K562 (cell line): ENCODE measurements around the gene NLK. TPM values are rescaled to one million over a fixed set of nuclear protein-coding genes. Genes with fewer than 3 reads are reported as not detected.

ENCODE experiments used
- ATAC-seq: fragments of 200-7000 bp; cut with Tn5 transposase; 3 replicates; pipeline ENCODE4 v1.9.1; 2020; ENCODE audit warnings: moderate library complexity
- BruUV-seq: library from RNA; stranded (reverse); fragments of 400-500 nt; replicated peaks from 2 replicates; lab custom pipeline; 2021; lab: Mats Ljungman, UMichigan
- CTCF ChIA-PET: fragments of 300-600 bp; formaldehyde crosslinking; extraction: SDS; loops from one replicate; lab custom pipeline; 2021; ENCODE audit warnings: low intra/inter-chr PET ratio; lab: Yijun Ruan, JAX
- POLR2A ChIA-PET: fragments of 300-600, 350-650 bp; sonication (Branson Sonifier 250); formaldehyde crosslinking; extraction: SDS; loops from one replicate; lab custom pipeline; 2021; ENCODE audit warnings: antibody characterized with exemption, inconsistent platforms; lab: Yijun Ruan, JAX
- DNase-seq, 4 experiments: peaks; one replicate each; pipeline versions ENCODE4 v3.0.0 to v3.0.0-alpha.2; 2011 to 2018; ENCODE audit warnings: low spot score in 3 of 4, mixed read lengths in 3 of 4; ENCODE audit errors: extremely low read depth in 1 of 4
- FAIRE-seq: peaks from 2 replicates; lab custom pipeline; 2011; peaks lifted over from hg19 to GRCh38; lab: Jason Lieb, UNC
- H2AFZ ChIP-seq: 2 replicates; pipeline ENCODE4 v1.6.0; 2011; ENCODE audit warnings: low read depth, low read length, control low read depth, inconsistent platforms
- H3K27ac ChIP-seq: fragments of 200-600 bp; 3 replicates; pipeline ENCODE4 v1.8.0; 2011; ENCODE audit warnings: low read depth, mild to moderate bottlenecking, control low read depth, inconsistent platforms, low read length, moderate library complexity, mixed read lengths; ENCODE audit errors: extremely low read depth
- H3K27me3 ChIP-seq, 2 experiments: fragments of 300-600 bp in 1 of 2; 2 replicates in 1 of 2; 3 replicates in 1 of 2; pipeline versions ENCODE4 v1.6.0 to v1.8.0; 2011; ENCODE audit warnings: inconsistent platforms in 2 of 2, low read length in 2 of 2, mild to moderate bottlenecking in 1 of 2, mixed read lengths in 1 of 2, moderate library complexity in 1 of 2; ENCODE audit not compliant: control insufficient read depth in 2 of 2, insufficient read depth in 2 of 2
- H3K36me3 ChIP-seq: fragments of 300-600 bp; 3 replicates; pipeline ENCODE4 v1.8.0; 2011; ENCODE audit warnings: mild to moderate bottlenecking, low read length, inconsistent platforms; ENCODE audit not compliant: control insufficient read depth, insufficient read depth
- H3K4me1 ChIP-seq, 2 experiments: fragments of 200-600 bp in 1 of 2; replicated peaks in 1 of 2; 2 replicates in 1 of 2; 3 replicates in 1 of 2; pipeline versions ENCODE4 v1.5.1 to v1.8.0; 2011; ENCODE audit warnings: inconsistent platforms in 2 of 2, low read length in 2 of 2, mild to moderate bottlenecking in 1 of 2, mixed read lengths in 1 of 2, moderate library complexity in 1 of 2; ENCODE audit not compliant: control insufficient read depth in 2 of 2, insufficient read depth in 2 of 2
- H3K4me2 ChIP-seq: 2 replicates; pipeline ENCODE4 v1.6.1; 2011; ENCODE audit warnings: low read length, control low read depth, inconsistent platforms, mixed read lengths; ENCODE audit not compliant: insufficient read depth
- H3K4me3 ChIP-seq: fragments of 200-600 bp; sonication (generic), shearing (Covaris generic); 2 replicates; pipeline ENCODE4 v1.5.1; 2016; ENCODE audit warnings: control low read depth, inconsistent platforms
- H3K79me2 ChIP-seq: fragments of 200-600 bp; 3 replicates; pipeline ENCODE4 v1.8.0; 2011; ENCODE audit warnings: low read length, inconsistent platforms; ENCODE audit not compliant: control insufficient read depth, insufficient read depth
- H3K9ac ChIP-seq, 2 experiments: 2 replicates each; pipeline versions ENCODE4 v1.6.0 to v1.6.1; 2011; ENCODE audit warnings: low read depth in 2 of 2, low read length in 2 of 2, control low read depth in 1 of 2, inconsistent platforms in 1 of 2, mild to moderate bottlenecking in 1 of 2, mixed read lengths in 1 of 2; ENCODE audit not compliant: insufficient read depth in 1 of 2
- H3K9me1 ChIP-seq: one replicate; pipeline ENCODE4 v1.6.0; 2011; ENCODE audit warnings: inconsistent platforms, mild to moderate bottlenecking, low read length, moderate library complexity; ENCODE audit not compliant: control insufficient read depth, insufficient read depth
- H3K9me3 ChIP-seq: replicated peaks from 2 replicates; pipeline ENCODE4 v1.5.1; 2011; ENCODE audit warnings: low read depth, low read length, inconsistent platforms; ENCODE audit not compliant: control insufficient read depth, insufficient read depth
- H4K20me1 ChIP-seq: replicated peaks from 2 replicates; pipeline ENCODE4 v1.6.1; 2011; ENCODE audit warnings: low read length, inconsistent platforms, mixed read lengths; ENCODE audit not compliant: control insufficient read depth, insufficient read depth
- CBX3 ChIP-seq, 2 experiments: IDR thresholded peaks; 1 replicate in 1 of 2; 2 replicates in 1 of 2; pipeline ENCODE4 v1.6.1; 2012; ENCODE audit warnings: inconsistent platforms in 2 of 2, low read length in 2 of 2, borderline replicate concordance in 1 of 2, control low read depth in 1 of 2
- GTF3C2 ChIP-seq: IDR thresholded peaks from 3 replicates; pipeline ENCODE4 v1.6.1; 2011; ENCODE audit warnings: borderline replicate concordance, mild to moderate bottlenecking, moderate library complexity; ENCODE audit not compliant: insufficient read length; ENCODE audit errors: extremely low read depth
- HMBOX1 ChIP-seq: sonication (generic); IDR thresholded peaks from 2 replicates; pipeline ENCODE4 v1.6.1; 2016
- KDM1A ChIP-seq, 2 experiments: fragments of 450-650 bp; IDR thresholded peaks; 2 replicates each; pipeline ENCODE4 v1.6.1; 2016; ENCODE audit warnings: mild to moderate bottlenecking in 2 of 2
- MEF2A ChIP-seq: IDR thresholded peaks from 2 replicates; pipeline ENCODE4 v1.6.1; 2011; ENCODE audit warnings: low read depth, mild to moderate bottlenecking, low read length, moderate library complexity; ENCODE audit not compliant: control insufficient read depth
- MEF2D ChIP-seq: conservative IDR thresholded peaks from 2 replicates; pipeline ENCODE4 v1.6.1; 2016; ENCODE audit warnings: low read depth, missing genetic modification characterization, missing compliant biosample characterization
- NBN ChIP-seq: fragments of 450-650 bp; IDR thresholded peaks from 2 replicates; pipeline ENCODE4 v1.6.1; 2016; ENCODE audit warnings: low read depth, mild to moderate bottlenecking
- NEUROD1 ChIP-seq: fragments of 150-350 bp; IDR thresholded peaks from 2 replicates; pipeline ENCODE4 v1.6.1; 2014; ENCODE audit warnings: borderline replicate concordance, low read length, low read depth; ENCODE audit not compliant: partially characterized antibody
- PKNOX1 ChIP-seq: fragments of 450-650 bp; IDR thresholded peaks from 2 replicates; pipeline ENCODE4 v1.6.1; 2016
- TRIM28 ChIP-seq: fragments of 450-650 bp; IDR thresholded peaks from 2 replicates; pipeline ENCODE4 v1.6.1; 2017
- ZEB2 ChIP-seq: fragments of 450-650 bp; IDR thresholded peaks from 2 replicates; pipeline ENCODE4 v1.6.1; 2016
- ZNF174 ChIP-seq: fragments of 250-450 bp; sonication (Bioruptor Pico); IDR thresholded peaks from 2 replicates; pipeline ENCODE4 v1.4.0; 2020; ENCODE audit warnings: mild to moderate bottlenecking
- ZNF512 ChIP-seq: IDR thresholded peaks from 2 replicates; pipeline ENCODE4 v1.6.1; 2016; ENCODE audit warnings: missing genetic modification characterization, missing compliant biosample characterization
- WGBS: fragments of 100-300 bp; shearing (Covaris generic); methylation state at CpG from one replicate; pipeline ENCODE4 v1.1.6; 2016; ENCODE audit warnings: low coverage, mixed read lengths; ENCODE audit not compliant: insufficient coverage; ENCODE audit errors: missing lambda C conversion rate; 5-methylcytosine and 5-hydroxymethylcytosine counted together
- in situ Hi-C: fragments of 300-500 bp; cut with MboI; formaldehyde crosslinking; loops from 4 replicates; pipeline ENCODE4 v1.15.0; 2018; ENCODE audit warnings: inconsistent platforms, mixed read lengths
- intact Hi-C: fragments of 100-400 bp; cut with micrococcal nuclease; formaldehyde crosslinking; loops from 2 replicates; pipeline ENCODE4 v1.14.2; 2022
- polyA plus RNA-seq, 8 experiments: library from polyadenylated mRNA; depleted of rRNA in 4 of 8; stranded (reverse) in 5 of 8; unstranded in 3 of 8; fragments of >200 nt; fragmentation: Nextera tagmentation in 2 of 8; fragmentation: Illumina TruSeq in 1 of 8; extraction: Ambion mirVana in 2 of 8; extraction: Trizol in 1 of 8; gene quantifications; 2 replicates each; pipeline versions ENCODE4 v1.2.1 to v1.2.3, GENCODE V29; 2011 to 2014; ENCODE audit warnings: inconsistent platforms in 1 of 8, missing spikeins in 1 of 8
- total RNA-seq, 7 experiments: library from RNA; depleted of rRNA in 6 of 7; stranded (reverse); fragments of >200 nt in 6 of 7; fragmentation: Illumina TruSeq in 2 of 7; extraction: Trizol in 2 of 7; gene quantifications; 2 replicates each; pipeline versions ENCODE4 v1.2.1 to v1.2.3, GENCODE V29; 2011 to 2021; ENCODE audit warnings: low replicate concordance in 1 of 7

The NLK gene
- total and polyA plus RNA-seq, 9 of the 15 experiments (the other 6 are each of a cell fraction or from before 2014, with no cell fraction given), result 10.9 to 59.6 (median 26.7) TPM

- peak; percentile 94 for TF ChIP-seq ZEB2
- TF ChIP-seq HMBOX1, result peak; percentile 51; the same call in 1 of the 2 replicates
- peak; percentile 25 for TF ChIP-seq NEUROD1
- peak in 1 of 2 experiments; percentile 65; a peak in 3 of 4 replicates for TF ChIP-seq KDM1A (IDR thresholded peaks at IDR 0.05)
Measured at GRCh38 chr17:28105501-28105900, 63.0 kb downstream of the NLK start (continued).

- DNase-seq (no peak), FAIRE-seq (no peak), ATAC-seq (no peak)
- no peak overlapping the region for H3K27ac ChIP-seq
- no peaks in the 10 kb centered on the region for H3K9me3 ChIP-seq
- H3K79me2 ChIP-seq, result peaks cover 38% of the 10 kb centered on the region
- in situ Hi-C loops, result no loop called here
- no peak overlapping the region for H3K4me2 ChIP-seq
- ChIA-PET CTCF (no interaction called here), POLR2A (no interaction called here)
- H3K4me3 ChIP-seq, result no peak overlapping the region
- H3K4me1 ChIP-seq, result peaks cover 11 to 36% of the 10 kb centered on the region in 2 experiments
- H3K9ac ChIP-seq, result no peak overlapping the region
- no peaks in the 10 kb centered on the region for H4K20me1 ChIP-seq
- no peaks in the 10 kb centered on the region for H3K27me3 ChIP-seq
- intact Hi-C loops, result no loop called here
- BruUV-seq, result no TSS peak
- H3K36me3 ChIP-seq, result peaks cover 2% of the 10 kb centered on the region; the same call in 1 of the 3 replicates
- H2AFZ ChIP-seq, result no peak overlapping the region
- H3K9me1 ChIP-seq, result no peaks in the 10 kb centered on the region
- 93% methylated on average over 1 of the region's 1 CpG for WGBS
- peak; percentile 90 for TF ChIP-seq MEF2A
- 0 out of 2 replicates have a peak, but pooled peaks have one; percentile 13 for TF ChIP-seq PKNOX1
- no peak for TF ChIP-seq GTF3C2
- TF ChIP-seq NBN, result 0 out of 2 replicates have a peak, but pooled peaks have one; percentile 46
- TF ChIP-seq TRIM28, result peak; percentile 92
- TF ChIP-seq CBX3 (IDR thresholded peaks at IDR 0.05; ENCODE audit: borderline replicate concordance in 1 of 2, low read length in 2 of 2), result peak in 1 of 2 experiments; percentile 95; a peak in 2 of 3 replicates
- TF ChIP-seq ZNF512 (tag), result 0 out of 2 replicates have a peak, but pooled peaks have one; percentile 31
- no peak for TF ChIP-seq ZNF174
- peak; percentile 80 for TF ChIP-seq MEF2D (tag)
Measured at GRCh38 chr17:28110184-28110583, 67.7 kb downstream of the NLK start.
